Fibroblast of skin of abdomen (primary cell): ENCODE results near the gene AXIN2. TPM values are rescaled to one million over a fixed set of nuclear protein-coding genes. Genes with fewer than 3 reads are reported as not detected.
A peak's percentile ranks its signal among the peaks of the same experiment; 100 is the strongest.

Experiments used
- DNase-seq: peaks from one replicate; pipeline ENCODE4 v3.0.0-alpha.2; 2013
- polyA plus RNA-seq, 2 experiments: library from polyadenylated mRNA; unstranded; fragments of 120-200 nt; gene quantifications; one replicate each; pipeline ENCODE4 v1.2.1, GENCODE V29; 2013; ENCODE audit not compliant: insufficient read length in 2 of 2

The AXIN2 gene, protein sequence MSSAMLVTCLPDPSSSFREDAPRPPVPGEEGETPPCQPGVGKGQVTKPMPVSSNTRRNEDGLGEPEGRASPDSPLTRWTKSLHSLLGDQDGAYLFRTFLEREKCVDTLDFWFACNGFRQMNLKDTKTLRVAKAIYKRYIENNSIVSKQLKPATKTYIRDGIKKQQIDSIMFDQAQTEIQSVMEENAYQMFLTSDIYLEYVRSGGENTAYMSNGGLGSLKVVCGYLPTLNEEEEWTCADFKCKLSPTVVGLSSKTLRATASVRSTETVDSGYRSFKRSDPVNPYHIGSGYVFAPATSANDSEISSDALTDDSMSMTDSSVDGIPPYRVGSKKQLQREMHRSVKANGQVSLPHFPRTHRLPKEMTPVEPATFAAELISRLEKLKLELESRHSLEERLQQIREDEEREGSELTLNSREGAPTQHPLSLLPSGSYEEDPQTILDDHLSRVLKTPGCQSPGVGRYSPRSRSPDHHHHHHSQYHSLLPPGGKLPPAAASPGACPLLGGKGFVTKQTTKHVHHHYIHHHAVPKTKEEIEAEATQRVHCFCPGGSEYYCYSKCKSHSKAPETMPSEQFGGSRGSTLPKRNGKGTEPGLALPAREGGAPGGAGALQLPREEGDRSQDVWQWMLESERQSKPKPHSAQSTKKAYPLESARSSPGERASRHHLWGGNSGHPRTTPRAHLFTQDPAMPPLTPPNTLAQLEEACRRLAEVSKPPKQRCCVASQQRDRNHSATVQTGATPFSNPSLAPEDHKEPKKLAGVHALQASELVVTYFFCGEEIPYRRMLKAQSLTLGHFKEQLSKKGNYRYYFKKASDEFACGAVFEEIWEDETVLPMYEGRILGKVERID
- 5.7 TPM for polyA plus RNA-seq (2013, experiment 1 of 2; ENCODE audit: insufficient read length)
- 5.9 TPM for polyA plus RNA-seq (2013, experiment 2 of 2; ENCODE audit: insufficient read length)

DNA sequence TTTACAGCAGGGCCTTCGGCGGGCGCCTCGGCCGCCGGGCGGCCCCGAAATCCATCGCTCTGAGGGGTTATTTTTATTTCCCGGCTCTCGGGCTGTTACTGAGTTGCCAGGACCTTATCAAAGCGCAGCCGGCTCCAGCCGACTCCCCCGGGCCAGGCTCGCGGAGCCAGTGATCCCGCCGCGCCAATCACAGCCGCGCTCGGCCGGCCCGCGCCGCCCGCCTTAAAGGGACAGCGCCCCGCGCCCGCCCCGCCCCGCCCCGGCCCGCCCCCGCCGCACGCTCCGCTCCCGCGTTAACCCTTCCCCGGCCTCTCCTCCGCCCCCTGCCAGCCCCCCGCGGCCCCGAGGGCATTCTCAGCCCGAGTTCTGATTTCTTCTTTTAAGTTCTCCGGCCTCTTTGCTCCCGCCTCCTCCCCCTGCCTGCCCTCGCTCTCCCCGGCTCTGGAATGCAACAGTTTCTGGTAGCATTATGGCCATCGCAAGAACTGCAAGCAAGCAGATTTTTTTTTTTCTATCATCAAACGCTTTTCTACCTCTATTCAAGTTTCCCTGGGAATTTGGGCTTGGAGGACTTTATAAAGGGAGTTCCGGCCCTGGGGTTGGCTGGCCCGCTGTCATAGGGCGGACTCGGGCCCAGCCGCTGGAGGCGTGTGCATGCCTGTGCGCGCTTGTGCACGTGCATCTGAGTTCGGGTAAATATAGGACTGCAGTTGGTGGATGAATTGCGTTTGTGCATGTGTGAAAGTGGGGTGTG, at the start of gene AXIN2:
Gene AXIN2 (minus strand): TSS at position 197 of the 754 bp plus-strand sequence. CDS start 3,028 bp downstream, outside the sequence.
- peak; percentile 94 for DNase-seq

DNA sequence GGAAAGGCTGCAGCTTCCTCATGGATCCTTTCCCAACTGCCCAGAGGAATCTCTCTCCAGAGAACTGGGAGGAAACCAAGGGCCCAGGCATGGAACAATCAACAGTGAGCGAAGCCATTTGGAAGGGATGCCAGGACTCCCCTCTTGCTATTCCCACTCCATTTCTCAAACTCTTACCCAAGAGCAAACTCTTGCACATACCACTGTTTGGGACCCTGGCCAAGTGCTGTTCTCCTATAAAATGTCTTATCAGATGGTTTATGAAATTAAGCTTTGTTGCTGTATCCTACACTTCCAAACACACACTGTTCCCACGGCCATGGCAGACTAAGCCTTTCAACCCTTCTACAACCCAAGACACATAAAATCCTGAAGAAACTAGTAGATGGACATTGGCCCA, 48.3 kb upstream of the AXIN2 start:
- DNase-seq = no peak

DNA sequence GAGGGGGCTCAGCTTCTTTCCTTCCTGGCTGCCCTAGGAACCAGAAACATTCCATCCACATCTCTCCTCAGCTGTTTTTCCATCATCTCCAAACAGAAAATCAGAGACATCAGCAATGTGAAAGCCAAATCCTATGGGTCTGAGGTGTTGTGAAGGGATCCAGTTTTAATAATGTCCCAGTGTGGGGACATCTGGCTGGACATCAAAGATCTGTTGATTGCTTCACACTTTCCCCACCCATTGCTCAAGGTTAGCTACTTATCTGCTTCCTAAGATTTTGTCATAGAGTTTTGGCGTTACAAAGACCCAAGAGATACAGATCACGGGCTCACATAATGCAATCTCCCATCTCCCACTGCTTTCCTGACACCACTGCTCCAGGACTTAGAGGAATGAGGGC, 47.8 kb upstream of the AXIN2 start:
- DNase-seq = no peak

DNA sequence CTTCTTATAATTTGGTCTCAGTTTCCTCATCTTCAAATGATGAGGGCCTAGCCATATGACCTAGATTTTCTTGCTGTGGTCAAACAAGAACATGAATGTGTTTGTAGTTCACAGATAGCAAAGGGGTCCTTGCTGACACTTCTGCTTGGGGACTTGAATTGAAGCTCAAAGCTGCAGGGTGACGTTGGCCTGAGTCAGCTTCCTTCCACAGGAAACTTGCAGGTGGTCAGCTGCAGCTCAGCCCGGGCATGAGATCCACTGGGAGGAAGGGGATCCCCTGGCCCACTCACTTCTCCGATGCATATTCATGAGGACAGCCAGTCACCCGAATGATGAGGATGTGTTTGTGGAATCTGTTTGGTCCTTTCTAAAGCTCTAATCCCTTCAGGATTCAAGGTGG, 42.6 kb upstream of the AXIN2 start:
- no peak for DNase-seq

DNA sequence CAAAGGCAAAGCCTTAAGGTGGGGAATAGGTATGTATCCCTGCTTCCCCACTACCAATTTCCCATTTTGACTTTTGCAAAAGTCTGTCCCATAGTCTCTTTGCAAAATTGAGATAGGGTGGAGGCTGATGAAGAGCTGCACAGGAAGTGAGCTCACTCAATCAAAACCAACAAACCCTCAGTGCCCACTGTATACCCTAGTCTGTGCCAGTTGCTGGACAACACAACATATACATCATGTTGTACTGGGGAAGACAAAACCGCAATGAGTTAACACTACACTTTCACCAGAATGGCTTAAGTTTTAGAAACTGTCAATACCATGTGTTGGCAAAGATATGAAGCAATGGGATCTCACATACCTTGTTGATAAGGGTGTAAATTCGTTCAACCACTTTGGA, 40.4 kb upstream of the AXIN2 start:
- DNase-seq = no peak

DNA sequence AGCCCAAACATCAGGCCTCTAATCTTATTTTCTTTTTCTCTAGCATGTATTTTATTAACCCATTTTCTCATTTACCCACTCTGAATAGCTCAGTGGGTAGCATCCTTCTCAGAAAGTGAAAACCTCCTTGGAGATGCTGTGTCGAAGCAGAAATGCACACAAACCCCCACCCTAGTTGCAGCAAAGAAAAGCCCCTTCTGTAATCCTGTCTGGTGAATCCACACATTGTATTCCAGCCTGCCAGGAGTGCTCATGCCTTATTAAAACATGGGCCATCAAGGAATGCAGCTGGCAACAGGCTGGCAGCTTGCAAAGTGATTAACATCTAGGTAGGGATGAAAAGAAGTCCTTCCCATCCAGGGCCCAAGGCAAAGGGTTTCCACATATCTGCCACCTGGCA, 39.7 kb upstream of the AXIN2 start:
- DNase-seq = no peak

DNA sequence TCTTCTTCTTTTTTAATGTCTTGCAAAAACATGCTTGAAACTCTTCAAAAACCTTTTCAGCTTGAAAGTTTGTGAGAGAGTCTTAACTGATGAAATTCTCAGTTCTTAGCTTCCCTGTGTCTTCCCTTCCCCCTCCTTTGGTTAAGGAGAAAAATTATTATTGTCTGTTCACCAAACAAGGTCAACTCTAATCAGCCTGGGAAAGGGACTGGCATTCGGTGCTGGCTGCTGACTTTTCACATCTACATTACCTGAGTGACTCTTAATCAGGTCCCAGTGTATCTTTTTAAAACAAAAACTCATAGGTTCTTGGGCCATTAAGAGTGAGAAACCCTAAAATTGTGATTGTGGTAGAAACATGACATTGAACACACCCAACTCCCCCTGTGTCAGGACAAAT, 39.1 kb upstream of the AXIN2 start:
- DNase-seq = no peak

DNA sequence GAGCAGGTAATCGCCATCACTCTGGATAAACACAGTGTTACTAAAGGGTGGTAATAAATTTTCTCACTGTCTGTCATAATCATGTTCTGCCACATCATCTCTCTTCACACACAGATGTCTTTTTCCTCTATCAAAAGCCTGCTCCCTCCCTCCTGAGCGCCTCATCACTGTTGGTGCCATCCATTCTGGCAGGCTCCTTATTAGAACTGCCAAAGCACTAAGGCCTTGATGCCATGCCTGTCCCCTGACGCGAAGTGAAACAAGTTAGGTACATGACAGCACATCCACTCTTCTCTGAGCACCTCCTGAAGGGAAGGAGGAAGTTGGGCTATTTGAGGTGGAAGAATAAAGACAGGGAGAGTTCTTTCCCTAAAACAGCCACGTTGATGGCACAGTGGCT, 38.2 kb upstream of the AXIN2 start:
- DNase-seq = no peak

DNA sequence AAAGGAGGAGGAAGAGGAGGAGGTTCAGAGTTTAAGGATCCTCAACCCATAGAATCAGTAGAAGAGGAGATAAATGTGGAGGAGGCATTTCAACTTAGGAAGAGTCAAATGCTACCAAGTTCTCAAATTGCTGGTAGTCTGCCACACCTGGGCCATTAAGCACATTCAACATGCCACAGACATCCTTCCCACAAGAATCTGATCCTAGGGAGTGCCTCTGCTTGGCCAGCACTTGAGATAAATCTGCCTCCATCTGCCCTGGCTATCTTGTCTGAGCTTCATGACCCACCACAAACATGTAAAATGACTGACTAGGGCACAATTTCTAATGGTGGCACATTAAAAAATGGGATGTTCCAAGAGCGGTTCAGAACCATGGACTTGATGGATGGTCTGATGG, 37.3 kb upstream of the AXIN2 start:
- DNase-seq = no peak

DNA sequence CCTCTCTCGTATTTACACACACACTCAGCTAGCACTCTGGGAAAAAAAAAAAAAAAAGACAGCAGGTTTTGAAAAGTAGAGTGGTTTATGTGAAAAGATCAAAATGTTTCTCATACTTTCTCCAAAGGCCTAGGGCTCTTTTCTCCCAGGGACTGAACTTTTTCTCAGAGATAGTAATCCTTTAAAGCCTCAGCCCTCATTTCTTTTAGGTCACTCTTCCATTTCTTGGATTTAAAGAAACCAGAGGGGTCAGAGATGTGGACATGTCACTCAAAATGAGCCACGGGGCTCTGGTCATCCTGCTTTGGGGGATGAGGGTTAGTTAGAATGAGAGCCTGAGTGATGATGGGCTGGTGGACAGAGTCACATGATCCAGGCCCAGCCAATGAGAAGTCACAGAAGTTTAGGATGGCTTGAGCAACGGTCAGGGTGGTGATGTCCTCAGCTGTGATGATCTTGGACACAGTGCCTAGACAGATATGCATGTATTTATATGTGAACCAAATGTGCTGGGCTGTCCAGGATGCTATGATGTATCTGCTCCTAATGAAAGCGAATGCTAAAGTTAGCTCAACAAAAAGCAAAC, 33.7 kb upstream of the AXIN2 start:
- DNase-seq = no peak

DNA sequence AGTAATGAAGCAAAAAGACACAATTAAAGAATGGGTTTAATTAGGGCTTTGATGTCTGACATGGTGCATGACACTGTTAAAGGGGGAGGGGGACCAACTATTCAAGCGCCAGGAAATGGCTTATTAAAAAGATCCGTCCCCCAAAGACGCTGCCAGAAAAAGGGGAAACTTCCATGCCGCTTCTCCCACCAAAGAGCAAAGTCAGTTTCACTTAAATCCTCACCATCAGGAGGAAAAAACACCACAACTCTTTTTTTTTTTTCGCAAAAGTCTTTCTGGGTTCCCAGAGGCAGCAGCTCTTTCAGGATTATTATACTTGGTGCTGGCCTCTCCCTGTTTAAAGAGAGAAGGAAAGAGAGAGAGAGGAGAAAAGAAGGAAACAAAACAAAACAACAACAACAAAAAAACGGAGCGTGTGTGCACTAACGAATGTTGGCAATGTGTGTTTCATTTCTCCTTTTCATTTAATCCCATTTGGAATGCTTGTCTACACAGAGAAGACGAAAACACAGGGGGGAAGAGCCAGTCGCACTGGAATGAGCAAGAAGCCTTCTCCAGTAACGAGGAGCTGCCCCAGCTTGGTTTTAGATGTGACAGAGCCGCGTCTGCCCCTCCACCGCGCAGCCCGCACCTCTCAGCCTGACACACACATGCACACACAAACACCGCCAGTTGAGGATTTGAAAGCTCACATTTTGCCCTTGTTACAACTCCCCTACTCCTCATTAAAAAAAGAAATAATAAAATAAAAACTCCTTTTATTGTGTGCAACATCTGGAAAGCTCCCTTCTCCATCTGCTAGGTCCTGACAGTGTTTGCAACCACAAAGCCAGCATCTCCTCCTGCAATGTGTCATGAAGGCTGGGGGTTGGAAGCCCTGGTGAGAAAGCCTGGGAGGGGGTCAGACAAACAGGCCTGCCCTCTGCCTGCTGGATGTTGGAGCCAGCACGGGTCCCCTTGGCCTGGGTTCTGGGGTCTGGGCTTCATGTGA, 32.7 kb upstream of the AXIN2 start:
- DNase-seq = peak; percentile 64

DNA sequence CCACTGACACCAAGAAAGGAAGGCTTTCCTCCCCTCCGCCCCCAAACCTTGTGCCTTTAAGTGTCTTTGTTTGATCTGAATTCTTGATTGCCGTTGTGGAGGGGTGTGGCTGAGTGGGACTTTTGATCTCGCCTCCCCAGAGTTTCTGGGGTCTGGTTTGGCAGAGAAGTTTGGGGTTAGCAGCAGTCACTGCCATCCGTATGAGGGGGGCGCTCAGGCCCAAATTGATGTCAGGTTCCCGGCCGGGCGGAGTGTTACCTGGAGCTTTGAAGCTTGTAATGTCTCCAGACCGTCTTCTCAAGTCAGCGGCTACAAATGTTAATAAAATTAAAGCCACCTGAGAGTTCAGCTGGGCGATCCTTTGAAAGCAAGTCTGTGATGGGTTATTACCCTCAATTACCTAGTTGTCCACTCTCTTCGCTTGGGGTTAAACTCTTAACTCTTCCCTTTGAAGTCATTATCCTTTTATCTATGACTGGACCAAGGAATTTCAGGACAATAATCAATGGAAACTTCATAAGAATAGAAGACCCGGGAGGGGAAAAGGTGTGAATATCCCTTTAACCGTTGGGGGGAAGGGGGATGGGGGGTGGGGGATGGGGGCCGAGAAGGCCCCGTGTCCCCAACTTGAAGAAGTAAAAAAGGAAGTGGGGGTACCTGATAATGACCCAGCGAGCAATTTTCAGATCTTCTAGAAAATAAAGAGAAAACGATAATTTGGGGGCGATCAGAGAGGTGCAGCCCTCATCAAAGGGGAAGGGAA, 31.8 kb upstream of the AXIN2 start:
- DNase-seq = no peak

DNA sequence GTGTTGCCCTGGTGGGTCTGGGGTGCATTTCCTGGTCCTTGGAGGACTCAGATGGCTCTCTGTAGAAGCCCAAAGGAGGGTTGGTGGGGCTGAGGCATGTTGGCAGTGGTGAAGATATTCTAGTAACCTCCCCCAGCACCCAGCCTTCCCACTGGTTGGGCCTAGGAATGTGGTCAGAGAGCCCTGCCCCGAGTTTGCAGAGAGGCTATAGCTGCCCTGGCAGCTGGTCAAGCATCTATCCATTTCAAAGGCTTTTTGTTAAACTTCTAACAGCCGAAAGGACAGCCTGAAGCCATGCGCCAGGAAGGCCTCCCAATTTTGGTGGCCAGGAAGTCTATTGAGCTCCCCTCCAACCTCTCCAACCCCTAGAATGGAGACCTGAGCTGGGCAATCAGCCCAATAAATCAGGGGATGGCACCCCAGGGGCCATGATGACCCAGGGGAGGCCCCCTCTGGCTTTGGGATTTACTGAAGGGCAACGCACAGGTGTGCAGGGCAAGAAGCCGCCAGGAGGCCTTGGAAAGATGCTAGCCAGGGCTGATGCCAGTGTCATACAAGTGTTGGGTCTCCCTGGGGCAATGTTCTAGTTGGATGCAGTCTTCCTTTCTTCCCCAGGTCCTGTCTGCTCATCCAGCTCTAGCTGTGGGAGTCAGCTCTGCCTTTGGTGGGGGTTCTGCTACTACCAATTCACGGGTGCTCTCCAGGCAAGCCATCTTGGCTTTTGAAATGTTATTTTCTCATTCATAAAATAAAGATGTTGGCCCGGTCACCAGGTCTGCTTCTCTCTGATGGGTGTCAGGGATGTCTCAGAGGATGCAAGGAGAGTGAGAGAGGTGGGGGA, 30.9 kb upstream of the AXIN2 start:
- DNase-seq = no peak

DNA sequence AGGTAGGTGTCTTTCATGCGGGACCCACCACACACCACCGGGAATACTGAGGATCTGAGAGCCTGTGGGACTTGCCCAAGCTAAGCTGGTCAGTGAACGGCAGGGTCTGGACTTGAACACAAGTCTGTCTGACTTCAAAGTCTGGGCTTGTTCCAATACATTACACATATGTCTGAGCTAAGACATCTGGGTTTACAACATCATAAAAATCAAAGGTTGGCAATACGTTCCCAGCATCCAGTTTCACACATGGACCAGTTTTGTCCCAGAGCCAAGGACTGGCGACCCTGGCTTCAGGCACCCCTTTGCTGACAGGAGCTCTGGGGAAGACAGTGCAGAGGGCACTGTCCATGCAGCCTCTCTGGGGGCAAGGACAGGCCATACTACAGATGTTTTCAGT, 27.9 kb upstream of the AXIN2 start:
- DNase-seq = peak; percentile 8

DNA sequence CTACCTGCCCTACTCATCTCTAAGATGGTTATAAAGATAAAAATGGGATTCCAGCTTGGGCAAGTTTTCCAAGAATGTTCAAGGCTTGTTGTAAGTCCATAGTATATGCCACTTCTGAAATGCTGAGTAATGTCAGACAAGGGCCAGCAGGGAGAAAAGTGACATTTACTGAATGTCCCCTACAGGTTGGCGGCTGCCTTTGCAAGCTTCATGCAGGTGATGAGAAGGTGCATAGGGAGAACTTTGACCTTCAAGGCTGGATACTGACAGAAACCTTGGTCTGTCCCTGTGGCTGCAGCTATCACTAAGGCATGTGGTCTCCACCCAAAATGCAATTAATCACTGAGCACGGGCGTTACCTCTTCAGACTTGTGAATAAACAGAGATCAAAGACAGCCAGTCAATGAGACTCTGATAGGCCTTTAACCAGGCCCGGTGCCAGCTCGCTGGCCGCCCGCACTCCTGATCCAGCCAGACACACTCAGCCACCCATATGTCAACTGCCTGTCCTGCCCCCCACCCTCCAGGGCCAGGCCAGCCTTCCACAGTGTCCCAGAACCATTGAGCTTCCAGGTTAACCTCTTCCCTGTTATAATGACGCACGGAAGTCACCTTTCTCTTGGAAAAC, 26.8 kb upstream of the AXIN2 start:
- DNase-seq = no peak

DNA sequence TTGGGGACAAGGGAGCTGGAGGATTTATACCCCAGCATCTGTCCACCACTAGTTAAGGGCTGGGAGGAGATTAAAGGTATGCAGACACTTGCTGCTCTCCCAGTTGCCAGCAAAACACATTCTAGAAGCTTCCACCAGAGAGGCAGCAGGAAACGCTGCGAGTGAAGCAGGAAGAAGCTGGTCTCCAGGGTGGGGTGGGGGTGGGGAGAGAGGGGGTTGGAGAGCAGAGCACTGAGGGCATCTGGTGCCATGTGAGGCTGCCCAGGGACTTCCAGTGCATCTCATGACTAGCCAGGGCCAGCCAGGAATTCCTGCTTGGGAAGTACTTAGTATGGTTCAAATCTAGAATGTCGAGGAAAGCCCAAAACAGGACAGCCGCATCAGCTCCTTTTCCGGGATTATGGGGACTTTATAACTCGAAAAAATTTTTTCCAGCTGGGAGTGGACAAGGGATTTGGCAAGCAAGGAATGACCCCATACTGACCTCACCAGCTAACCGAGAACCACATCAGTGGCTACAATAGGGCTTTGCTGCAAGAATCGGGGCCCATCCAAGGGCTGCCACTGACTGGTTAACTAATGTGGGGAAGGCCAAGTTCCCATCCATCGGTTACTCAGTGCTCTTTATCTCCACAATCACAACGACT, 26.2 kb upstream of the AXIN2 start:
- no peak for DNase-seq

DNA sequence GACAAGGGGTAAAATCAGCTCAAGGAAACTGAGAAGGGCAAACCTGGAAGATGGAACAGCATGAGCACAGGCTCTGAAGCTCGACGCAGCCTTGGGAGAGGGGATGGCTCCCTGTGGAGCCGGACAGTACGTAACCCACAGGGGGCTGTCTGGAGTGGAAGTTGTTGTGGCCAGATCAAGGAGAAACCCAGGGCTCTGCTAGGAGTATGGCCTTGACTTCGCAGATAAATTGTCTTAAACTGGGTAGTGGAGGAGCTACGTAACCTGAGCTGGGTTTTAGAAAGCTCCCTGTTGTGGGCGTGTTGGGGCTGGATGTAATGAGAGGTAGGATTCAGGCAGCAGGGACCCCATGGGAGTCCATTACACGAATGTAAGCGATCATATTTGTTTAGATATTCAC, 25.5 kb upstream of the AXIN2 start:
- no peak for DNase-seq
